Muscle of arm (tissue), 12 donors: Measurements from ENCODE around the gene SLC35G3. TPM values are rescaled to one million over a fixed set of nuclear protein-coding genes. Genes with fewer than 3 reads are reported as not detected.

ENCODE experiments used
- polyA plus RNA-seq, 12 donors: library from polyadenylated mRNA; unstranded; fragments of 120-200 nt; gene quantifications; one replicate each; pipeline ENCODE4 v1.2.1, GENCODE V29; 2013; ENCODE audit not compliant: insufficient read length in 12 of 12

Gene SLC35G3
- polyA plus RNA-seq, 12 donors: 0.08 to 0.89 (median 0.47) TPM; not detected in 3

Other genes with a start within 250 kb of the SLC35G3 start
- gene CCT6B, start 232.9 kb downstream of the SLC35G3 start, polyA plus RNA-seq: 1 to 10 TPM in 10 of 12 donors, not detected in 2; 1.3 to 3.8 (median 2.3) TPM
- gene ZNF830, start 232.9 kb downstream of the SLC35G3 start, polyA plus RNA-seq: 10 to 100 TPM in 9 of 12 donors, 1 to 10 TPM in 2, not detected in 1; 7.9 to 17.2 (median 13.0) TPM
- 10 to 100 TPM in 11 of 12 donors, not detected in 1; 18.3 to 30.6 (median 22.8) TPM for gene LIG3, start 213.9 kb downstream of the SLC35G3 start, polyA plus RNA-seq
- 10 to 100 TPM in 4 of 12 donors, 1 to 10 TPM in 7, not detected in 1; 7.5 to 22.6 (median 9.8) TPM for gene RFFL, start 130.7 kb downstream of the SLC35G3 start, polyA plus RNA-seq
- 1 to 10 TPM in 11 of 12 donors, not detected in 1; 4.9 to 9.6 (median 6.0) TPM for gene RAD51D, start 74.5 kb downstream of the SLC35G3 start, polyA plus RNA-seq
- under 1 TPM in 2 of 12 donors, not detected in 10; 0.13 to 0.32 TPM for gene FNDC8, start 72.8 kb downstream of the SLC35G3 start, polyA plus RNA-seq
- 10 to 100 TPM in 10 of 12 donors, 1 to 10 TPM in 1, not detected in 1; 9.4 to 17.3 (median 12.9) TPM for gene NLE1, start 52.1 kb downstream of the SLC35G3 start, polyA plus RNA-seq
- gene UNC45B, start 46.6 kb downstream of the SLC35G3 start, polyA plus RNA-seq: 100 to 1,000 TPM in 9 of 12 donors, 10 to 100 TPM in 2, not detected in 1; 62.4 to 250 (median 193) TPM
- 10 to 100 TPM in 1 of 12 donors, 1 to 10 TPM in 10, not detected in 1; 5.4 to 10.9 (median 6.2) TPM for gene SLFN5, start 48.7 kb upstream of the SLC35G3 start, polyA plus RNA-seq
- gene SLFN11, start 179.2 kb upstream of the SLC35G3 start, polyA plus RNA-seq: 10 to 100 TPM in 7 of 12 donors, 1 to 10 TPM in 4, not detected in 1; 5.4 to 20.4 (median 11.4) TPM
- 10 to 100 TPM in 3 of 12 donors, 1 to 10 TPM in 8, not detected in 1; 5.1 to 12.0 (median 8.1) TPM for gene SLFN12, start 238.1 kb upstream of the SLC35G3 start, polyA plus RNA-seq